Measurements from ENCODE around the gene NPAS3. TPM values are rescaled to one million over a fixed set of nuclear protein-coding genes. Genes with fewer than 3 reads are reported as not detected.

NPAS3 gene
- total RNA-seq, 1 experiment from 2014 or later: 0.35 TPM

GRCh38 chr14:33849455-33849801 lies 910.7 kb downstream of the NPAS3 start:
- BruUV-seq (replicated peaks): no TSS peak
- ChIA-PET POLR2A (interaction anchor here (0.7 kb wide), 1 partner anchor 474 kb away, joined by 3 read pairs; no protein-coding TSS in a partner anchor), CTCF (interaction anchor here (0.7 to 18.2 kb wide), 16 partner anchors 9 to 468 kb away, joined by 3 to 408 read pairs (median 4); no protein-coding TSS in a partner anchor)
- Mint-ChIP-seq H3K4me3 (ENCODE audit: unreplicated experiment) (no peak overlapping the region), H3K27me3 (ENCODE audit: insufficient read depth, unreplicated experiment) (no peaks in the 10 kb centered on the region), H3K4me1 (ENCODE audit: insufficient read depth, unreplicated experiment) (no peaks in the 10 kb centered on the region), H3K36me3 (ENCODE audit: insufficient read depth, unreplicated experiment) (no peaks in the 10 kb centered on the region), H3K27ac (ENCODE audit: low read depth, unreplicated experiment) (no peak overlapping the region), H3K9me3 (ENCODE audit: unreplicated experiment) (no peaks in the 10 kb centered on the region)
- TF ChIP-seq CTCF (IDR thresholded peaks at IDR 0.05; ENCODE audit: unreplicated experiment): no peak
- intact Hi-C loops (cut with micrococcal nuclease): loop anchor here (1.0 kb wide), 2 partner anchors 249 to 379 kb away; no protein-coding TSS in a partner anchor
- DNase-seq (ENCODE audit: unreplicated experiment): no peak

- DNase-seq (ENCODE audit: unreplicated experiment): no peak
- Mint-ChIP-seq H3K36me3 (ENCODE audit: insufficient read depth, unreplicated experiment) (no peaks in the 10 kb centered on the region), H3K9me3 (ENCODE audit: unreplicated experiment) (no peaks in the 10 kb centered on the region), H3K27me3 (ENCODE audit: insufficient read depth, unreplicated experiment) (no peaks in the 10 kb centered on the region), H3K27ac (ENCODE audit: low read depth, unreplicated experiment) (no peak overlapping the region), H3K4me1 (ENCODE audit: insufficient read depth, unreplicated experiment) (no peaks in the 10 kb centered on the region), H3K4me3 (ENCODE audit: unreplicated experiment) (no peak overlapping the region)
- no TSS peak for BruUV-seq (replicated peaks)
- ChIA-PET POLR2A (no interaction called here), CTCF (interaction anchor here (0.6 to 18.2 kb wide), 7 partner anchors 10 to 1258 kb away, joined by 3 to 408 read pairs (median 4); no protein-coding TSS in a partner anchor)
- intact Hi-C loops (cut with micrococcal nuclease): no loop called here
- TF ChIP-seq CTCF (IDR thresholded peaks at IDR 0.05; ENCODE audit: unreplicated experiment): no peak
Observed at GRCh38 chr14:33850826-33851225, 912.1 kb downstream of the NPAS3 start.

- Mint-ChIP-seq H3K27ac (ENCODE audit: low read depth, unreplicated experiment) (no peak overlapping the region), H3K27me3 (ENCODE audit: insufficient read depth, unreplicated experiment) (no peaks in the 10 kb centered on the region), H3K36me3 (ENCODE audit: insufficient read depth, unreplicated experiment) (no peaks in the 10 kb centered on the region), H3K9me3 (ENCODE audit: unreplicated experiment) (no peaks in the 10 kb centered on the region), H3K4me3 (ENCODE audit: unreplicated experiment) (no peak overlapping the region), H3K4me1 (ENCODE audit: insufficient read depth, unreplicated experiment) (no peaks in the 10 kb centered on the region)
- TF ChIP-seq CTCF (IDR thresholded peaks at IDR 0.05; ENCODE audit: unreplicated experiment): no peak
- no TSS peak for BruUV-seq (replicated peaks)
- POLR2A ChIA-PET: no interaction called here
- intact Hi-C loops (cut with micrococcal nuclease): no loop called here
- DNase-seq (ENCODE audit: unreplicated experiment): no peak
- CTCF ChIA-PET: interaction anchor here (1.5 to 18.2 kb wide), 2 partner anchors 11 to 246 kb away, joined by 5 to 408 read pairs; no protein-coding TSS in a partner anchor
Observed at GRCh38 chr14:33851366-33851765, 912.7 kb downstream of the NPAS3 start.

GRCh38 chr14:33851931-33852330 lies 913.3 kb downstream of the NPAS3 start:
- no TSS peak for BruUV-seq (replicated peaks)
- H3K4me1 Mint-ChIP-seq (ENCODE audit: insufficient read depth, unreplicated experiment): no peaks in the 10 kb centered on the region
- no peaks in the 10 kb centered on the region for H3K36me3 Mint-ChIP-seq (ENCODE audit: insufficient read depth, unreplicated experiment)
- H3K27me3 Mint-ChIP-seq (ENCODE audit: insufficient read depth, unreplicated experiment): no peaks in the 10 kb centered on the region
- H3K27ac Mint-ChIP-seq (ENCODE audit: low read depth, unreplicated experiment): no peak overlapping the region
- intact Hi-C loops (cut with micrococcal nuclease): no loop called here
- no peak for TF ChIP-seq CTCF (IDR thresholded peaks at IDR 0.05; ENCODE audit: unreplicated experiment)
- no peak for DNase-seq (ENCODE audit: unreplicated experiment)
- H3K4me3 Mint-ChIP-seq (ENCODE audit: unreplicated experiment): no peak overlapping the region
- H3K9me3 Mint-ChIP-seq (ENCODE audit: unreplicated experiment): no peaks in the 10 kb centered on the region
- ChIA-PET CTCF (interaction anchor here (0.6 to 1.0 kb wide), 3 partner anchors 174 to 713 kb away, joined by 3 read pairs; no protein-coding TSS in a partner anchor), POLR2A (no interaction called here)
